ENCODE measurements around the gene SPON1. TPM values are rescaled to one million over a fixed set of nuclear protein-coding genes. Genes with fewer than 3 reads are reported as not detected.

SPON1 gene
- total RNA-seq, 6 donors from 2014 or later, result 12.6 to 68.9 (median 56.3) TPM

GRCh38 chr11:14258221-14258935 lies 295.9 kb downstream of the SPON1 start:
- no peaks in the 10 kb centered on the region for H3K9me3 ChIP-seq
- no peak overlapping the region for H3K4me3 ChIP-seq
- H3K36me3 ChIP-seq, result no peaks in the 10 kb centered on the region
- no peak overlapping the region for H3K27ac ChIP-seq
- no peaks in the 10 kb centered on the region for H3K27me3 ChIP-seq
- no peak for TF ChIP-seq POLR2A (IDR thresholded peaks at IDR 0.05)
- no peak for TF ChIP-seq CTCF (IDR thresholded peaks at IDR 0.05)
- TF ChIP-seq POLR2AphosphoS5 (IDR thresholded peaks at IDR 0.05), result peak; percentile 56 to 70
- peak in 1 of 4 donors; percentile 16 for TF ChIP-seq EP300 (IDR thresholded peaks at IDR 0.05)
- DNase-seq (no peak), ATAC-seq (ENCODE audit: low FRiP score in 2 of 2) (peak in 1 of 2 donors; percentile 18)
- 40 to 46% methylated on average over 6 of the region's 6 CpGs for WGBS, 2 donors
- peaks cover 4 to 17% (median 12%) of the 10 kb centered on the region in 4 donors for H3K4me1 ChIP-seq

GRCh38 chr11:14259186-14259784 lies 296.8 kb downstream of the SPON1 start:
- no peaks in the 10 kb centered on the region for H3K9me3 ChIP-seq
- no peaks in the 10 kb centered on the region for H3K27me3 ChIP-seq
- no peaks in the 10 kb centered on the region for H3K36me3 ChIP-seq
- H3K4me1 ChIP-seq, result peaks cover 4 to 15% (median 10%) of the 10 kb centered on the region in 4 donors
- ATAC-seq (ENCODE audit: low FRiP score in 2 of 2), result no peak
- DNase-seq, result peak in 1 of 2 donors; percentile 80
- no peak for TF ChIP-seq CTCF (IDR thresholded peaks at IDR 0.05)
- TF ChIP-seq POLR2AphosphoS5 (IDR thresholded peaks at IDR 0.05), result no peak
- TF ChIP-seq EP300 (IDR thresholded peaks at IDR 0.05), result no peak
- no peak for TF ChIP-seq POLR2A (IDR thresholded peaks at IDR 0.05)
- WGBS, 2 donors, result 46 to 67% methylated on average over 36 to 38 of the region's 38 CpGs
- H3K27ac ChIP-seq, result no peak overlapping the region
- no peak overlapping the region for H3K4me3 ChIP-seq

- Histone ChIP-seq H3K4me3 (no peak overlapping the region), H3K36me3 (no peaks in the 10 kb centered on the region), H3K27ac (no peak overlapping the region), H3K27me3 (no peaks in the 10 kb centered on the region), H3K9me3 (no peaks in the 10 kb centered on the region), H3K4me1 (peaks cover 0 to 12% (median 9%) of the 10 kb centered on the region in 4 donors)
- ATAC-seq (ENCODE audit: low FRiP score in 2 of 2), result no peak
- TF ChIP-seq POLR2A (IDR thresholded peaks at IDR 0.05), result no peak
- TF ChIP-seq CTCF (IDR thresholded peaks at IDR 0.05), result no peak
- TF ChIP-seq EP300 (IDR thresholded peaks at IDR 0.05), result no peak
- TF ChIP-seq POLR2AphosphoS5 (IDR thresholded peaks at IDR 0.05), result no peak
- no peak for DNase-seq
- WGBS, 2 donors, result 86% methylated on average over 1 of the region's 1 CpG; no CpG with 5 or more reads in 1 of the 2 donors
Measured at GRCh38 chr11:14259878-14260277, 297.4 kb downstream of the SPON1 start.

GRCh38 chr11:14261066-14261465 lies 298.5 kb downstream of the SPON1 start:
- H3K36me3 ChIP-seq, result peaks cover 0 to 9% (median 0%) of the 10 kb centered on the region in 4 donors
- H3K4me1 ChIP-seq, result peaks cover 0 to 12% (median 9%) of the 10 kb centered on the region in 4 donors
- H3K9me3 ChIP-seq, result no peaks in the 10 kb centered on the region
- H3K27me3 ChIP-seq, result no peaks in the 10 kb centered on the region
- no peak for TF ChIP-seq POLR2A (IDR thresholded peaks at IDR 0.05)
- TF ChIP-seq POLR2AphosphoS5 (IDR thresholded peaks at IDR 0.05), result no peak
- no peak for TF ChIP-seq CTCF (IDR thresholded peaks at IDR 0.05)
- no peak for TF ChIP-seq EP300 (IDR thresholded peaks at IDR 0.05)
- WGBS, 2 donors, result 71 to 82% methylated on average over 4 of the region's 4 CpGs
- no peak for DNase-seq
- peak overlapping the region in 2 of 4 donors; percentile 15 to 39 for H3K27ac ChIP-seq
- ATAC-seq (ENCODE audit: low FRiP score in 2 of 2), result peak in 1 of 2 donors; percentile 10
- no peak overlapping the region for H3K4me3 ChIP-seq
